HEK293 (cell line): ENCODE measurements around the gene DNAJC5.

Source experiments
- CTCF ChIA-PET: fragments of 350-600 bp; formaldehyde crosslinking; extraction: SDS; loops from one replicate; lab custom pipeline; 2021; ENCODE audit warnings: antibody characterized with exemption; lab: Yijun Ruan, JAX
- POLR2A ChIA-PET: fragments of 300-600 bp; formaldehyde crosslinking; extraction: SDS; loops from one replicate; lab custom pipeline; 2020; ENCODE audit warnings: antibody characterized with exemption, inconsistent platforms; lab: Yijun Ruan, JAX
- H3K27ac ChIP-seq: fragments of 200-500 bp; sonication (Bioruptor generic); 2 replicates; pipeline ENCODE4 v1.5.1; 2014; ENCODE audit warnings: low read depth, low read length, control low read depth, inconsistent platforms; ENCODE audit errors: extremely low read depth
- H3K36me3 ChIP-seq, 2 experiments: fragments of 200-500 bp in 1 of 2; sonication (Bioruptor generic) in 1 of 2; 1 replicate in 1 of 2; 2 replicates in 1 of 2; pipeline ENCODE4 v1.5.1; 2014 to 2017; ENCODE audit warnings: inconsistent platforms in 2 of 2, low read length in 2 of 2; ENCODE audit not compliant: control insufficient read depth in 2 of 2, insufficient read depth in 1 of 2
- H3K4me1 ChIP-seq: fragments of 200-500 bp; sonication (Bioruptor generic); 2 replicates; pipeline ENCODE4 v1.5.1; 2014; ENCODE audit warnings: mild to moderate bottlenecking, low read length, inconsistent platforms; ENCODE audit not compliant: control insufficient read depth, insufficient read depth
- H3K4me3 ChIP-seq: 2 replicates; pipeline ENCODE4 v1.5.1; 2011; ENCODE audit warnings: low read depth, mild to moderate bottlenecking, control low read depth, low read length, moderate library complexity
- H3K9me3 ChIP-seq: fragments of 200-500 bp; sonication (Bioruptor generic); 2 replicates; pipeline ENCODE4 v1.5.1; 2014; ENCODE audit warnings: low read depth, low read length, inconsistent platforms; ENCODE audit not compliant: control insufficient read depth, insufficient read depth
- EGR2 ChIP-seq: fragments of 450-650 bp; formaldehyde crosslinking; IDR thresholded peaks from 2 replicates; pipeline ENCODE4 v1.5.1; 2016; ENCODE audit warnings: low read depth, missing biosample characterization, missing genetic modification characterization
- GFI1B ChIP-seq: fragments of 450-650 bp; formaldehyde crosslinking; IDR thresholded peaks from 2 replicates; pipeline ENCODE4 v1.5.1; 2016; ENCODE audit warnings: missing biosample characterization, missing genetic modification characterization
- KLF9 ChIP-seq: fragments of 450-650 bp; formaldehyde crosslinking; IDR thresholded peaks from 2 replicates; pipeline ENCODE4 v1.5.1; 2016; ENCODE audit warnings: missing biosample characterization, missing genetic modification characterization, low read depth
- OVOL3 ChIP-seq: fragments of 450-650 bp; formaldehyde crosslinking; IDR thresholded peaks from 2 replicates; pipeline ENCODE4 v1.5.1; 2016; ENCODE audit warnings: missing biosample characterization, missing genetic modification characterization
- PRDM6 ChIP-seq: fragments of 450-650 bp; formaldehyde crosslinking; IDR thresholded peaks from 2 replicates; pipeline ENCODE4 v1.5.1; 2017; ENCODE audit warnings: missing biosample characterization, missing genetic modification characterization
- SALL2 ChIP-seq: fragments of 450-650 bp; formaldehyde crosslinking; IDR thresholded peaks from 2 replicates; pipeline ENCODE4 v1.5.0; 2017; ENCODE audit warnings: missing biosample characterization, mild to moderate bottlenecking, missing genetic modification characterization, borderline replicate concordance
- ZBTB1 ChIP-seq: fragments of 450-650 bp; formaldehyde crosslinking; IDR thresholded peaks from 2 replicates; pipeline ENCODE4 v1.5.1; 2016; ENCODE audit warnings: missing biosample characterization, missing genetic modification characterization
- ZFP3 ChIP-seq: fragments of 450-650 bp; formaldehyde crosslinking; IDR thresholded peaks from 2 replicates; pipeline ENCODE4 v1.5.1; 2016; ENCODE audit warnings: low read depth, missing biosample characterization, missing genetic modification characterization
- ZFP69B ChIP-seq: fragments of 450-650 bp; formaldehyde crosslinking; IDR thresholded peaks from 2 replicates; pipeline ENCODE4 v1.5.1; 2016; ENCODE audit warnings: missing biosample characterization, missing genetic modification characterization
- ZNF10 ChIP-seq: fragments of 450-650 bp; formaldehyde crosslinking; IDR thresholded peaks from 2 replicates; pipeline ENCODE4 v1.5.1; 2017; ENCODE audit warnings: missing biosample characterization, missing genetic modification characterization
- ZNF132 ChIP-seq: fragments of 450-650 bp; formaldehyde crosslinking; IDR thresholded peaks from 2 replicates; pipeline ENCODE4 v1.5.1; 2017; ENCODE audit warnings: missing biosample characterization, missing genetic modification characterization, borderline replicate concordance
- ZNF16 ChIP-seq: fragments of 450-650 bp; formaldehyde crosslinking; IDR thresholded peaks from 2 replicates; pipeline ENCODE4 v1.5.1; 2016; ENCODE audit warnings: low read depth, missing biosample characterization, missing genetic modification characterization
- ZNF169 ChIP-seq: fragments of 450-650 bp; formaldehyde crosslinking; IDR thresholded peaks from 2 replicates; pipeline ENCODE4 v1.5.1; 2016; ENCODE audit warnings: missing biosample characterization, missing genetic modification characterization
- ZNF174 ChIP-seq: fragments of 450-650 bp; formaldehyde crosslinking; IDR thresholded peaks from 2 replicates; pipeline ENCODE4 v1.5.0; 2017; ENCODE audit warnings: missing biosample characterization, mild to moderate bottlenecking, missing genetic modification characterization
- ZNF404 ChIP-seq: fragments of 450-650 bp; formaldehyde crosslinking; IDR thresholded peaks from 2 replicates; pipeline ENCODE4 v1.5.1; 2017; ENCODE audit warnings: missing biosample characterization, missing genetic modification characterization
- ZNF555 ChIP-seq: fragments of 450-650 bp; formaldehyde crosslinking; conservative IDR thresholded peaks from 2 replicates; pipeline ENCODE4 v1.5.1; 2017; ENCODE audit warnings: missing biosample characterization, mild to moderate bottlenecking, missing genetic modification characterization, inconsistent platforms
- ZNF610 ChIP-seq: fragments of 450-650 bp; formaldehyde crosslinking; IDR thresholded peaks from 2 replicates; pipeline ENCODE4 v1.5.1; 2016; ENCODE audit warnings: missing biosample characterization, missing genetic modification characterization, borderline replicate concordance
- ZNF645 ChIP-seq: fragments of 450-650 bp; formaldehyde crosslinking; IDR thresholded peaks from 2 replicates; pipeline ENCODE4; 2016; ENCODE audit warnings: missing biosample characterization, missing genetic modification characterization
- ZNF692 ChIP-seq: fragments of 450-650 bp; formaldehyde crosslinking; IDR thresholded peaks from 2 replicates; pipeline ENCODE4 v1.5.1; 2016; ENCODE audit warnings: missing biosample characterization, missing genetic modification characterization
- ZSCAN18 ChIP-seq: fragments of 450-650 bp; formaldehyde crosslinking; IDR thresholded peaks from 2 replicates; pipeline ENCODE4 v1.5.1; 2016; ENCODE audit warnings: missing biosample characterization, missing genetic modification characterization
- ZSCAN30 ChIP-seq: fragments of 450-650 bp; IDR thresholded peaks from 2 replicates; pipeline ENCODE4 v1.5.1; 2018; ENCODE audit warnings: missing biosample characterization, mild to moderate bottlenecking, missing genetic modification characterization, moderate library complexity

Gene DNAJC5

GRCh38 chr20:63966172-63966943 is 71.4 kb downstream of the DNAJC5 start (continued):
- no peak for TF ChIP-seq ZSCAN18 (tag by site-specific recombination)

- TF ChIP-seq ZNF645 (no peak), OVOL3 (tag by site-specific recombination) (no peak), ZNF132 (tag by site-specific recombination) (no peak), ZFP69B (tag by site-specific recombination) (no peak), EGR2 (tag by site-specific recombination) (no peak), ZNF174 (tag by site-specific recombination) (no peak), ZFP3 (no peak), ZNF692 (tag by site-specific recombination) (no peak), ZNF555 (no peak), ZNF169 (tag by site-specific recombination) (no peak), ZNF16 (no peak), GFI1B (no peak), ZNF610 (tag by site-specific recombination) (no peak), ZNF10 (tag by site-specific recombination) (no peak), PRDM6 (tag by site-specific recombination) (no peak), ZNF404 (tag by site-specific recombination) (no peak), SALL2 (no peak), ZBTB1 (no peak), ZSCAN30 (tag by site-specific recombination) (no peak), KLF9 (tag by site-specific recombination) (no peak)
- H3K27ac ChIP-seq = no peak overlapping the region
These were observed 72.0 kb downstream of the DNAJC5 start for GRCh38 chr20:63966944-63967322.

More at GRCh38 chr20:63966944-63967322, 72.0 kb downstream of the DNAJC5 start:
- no peak overlapping the region for H3K4me3 ChIP-seq
- peaks cover 0 to 56% of the 10 kb centered on the region in 2 experiments; a peak in 1 of 3 replicates for H3K36me3 ChIP-seq
- H3K4me1 ChIP-seq = no peaks in the 10 kb centered on the region
- POLR2A ChIA-PET = interaction anchor here (2.7 kb wide), 1 partner anchor 10 kb away, joined by 12 read pairs; the partner anchor contains the start of gene UCKL1
- CTCF ChIA-PET = no interaction called here
- H3K9me3 ChIP-seq = no peaks in the 10 kb centered on the region
